Activated CD4-positive, alpha-beta T cell treated with anti-CD3 and anti-CD28 coated beads for 36 hours (primary cell): ENCODE results near the gene PRSS2. TPM values are rescaled to one million over a fixed set of nuclear protein-coding genes. Genes with fewer than 3 reads are reported as not detected.
"Not testable (repeated sequence)": the region's sequence is repeated elsewhere in the genome, so short reads cannot be mapped to it uniquely, and the experiment has no call there.

Source experiments
- ATAC-seq: fragments of 200-7000 bp; cut with Tn5 transposase; one replicate; pipeline ENCODE4 v1.10.0; 2021; ENCODE audit warnings: mild to moderate bottlenecking, moderate library complexity
- CTCF ChIA-PET: fragments of 350-600 bp; sonication (Branson Sonifier 250); formaldehyde crosslinking; loops from one replicate; lab custom pipeline; 2021; ENCODE audit warnings: antibody characterized with exemption; lab: Charles Lee
- POLR2A ChIA-PET: fragments of 350-600 bp; sonication (Branson Sonifier 250); formaldehyde crosslinking; loops from one replicate; lab custom pipeline; 2021; ENCODE audit warnings: antibody characterized with exemption, inconsistent platforms; lab: Charles Lee
- DNase-seq: peaks from one replicate; pipeline ENCODE4 v3.0.0-alpha.2; 2020
- H3K27ac Mint-ChIP-seq: one replicate; pipeline ENCODE4 v1.8.0; 2021; ENCODE audit warnings: mixed read lengths
- H3K27me3 Mint-ChIP-seq: one replicate; pipeline ENCODE4 v1.8.0; 2021; ENCODE audit warnings: mixed read lengths
- H3K36me3 Mint-ChIP-seq: one replicate; pipeline ENCODE4 v1.8.0; 2021; ENCODE audit warnings: low read depth, mixed read lengths
- H3K4me1 Mint-ChIP-seq: one replicate; pipeline ENCODE4 v1.8.0; 2021; ENCODE audit warnings: mixed read lengths
- H3K4me3 Mint-ChIP-seq: one replicate; pipeline ENCODE4 v1.8.0; 2021; ENCODE audit warnings: mild to moderate bottlenecking, moderate library complexity, mixed read lengths
- H3K9me3 Mint-ChIP-seq: one replicate; pipeline ENCODE4 v1.8.0; 2021; ENCODE audit warnings: low read depth, mixed read lengths
- intact Hi-C, 2 experiments: fragments of 100-400 bp; cut with DNase I in 1 of 2; cut with micrococcal nuclease in 1 of 2; formaldehyde crosslinking; loops; one replicate each; pipeline versions ENCODE4 v1.14.2 to v1.15.1; 2022 to 2024; cut with DNase I, micrococcal nuclease
- total RNA-seq, 2 experiments: library from RNA; stranded (reverse); gene quantifications; one replicate each; pipeline ENCODE4 v1.2.3, GENCODE V29; 2021

Gene PRSS2
- total RNA-seq: not detected

DNA sequence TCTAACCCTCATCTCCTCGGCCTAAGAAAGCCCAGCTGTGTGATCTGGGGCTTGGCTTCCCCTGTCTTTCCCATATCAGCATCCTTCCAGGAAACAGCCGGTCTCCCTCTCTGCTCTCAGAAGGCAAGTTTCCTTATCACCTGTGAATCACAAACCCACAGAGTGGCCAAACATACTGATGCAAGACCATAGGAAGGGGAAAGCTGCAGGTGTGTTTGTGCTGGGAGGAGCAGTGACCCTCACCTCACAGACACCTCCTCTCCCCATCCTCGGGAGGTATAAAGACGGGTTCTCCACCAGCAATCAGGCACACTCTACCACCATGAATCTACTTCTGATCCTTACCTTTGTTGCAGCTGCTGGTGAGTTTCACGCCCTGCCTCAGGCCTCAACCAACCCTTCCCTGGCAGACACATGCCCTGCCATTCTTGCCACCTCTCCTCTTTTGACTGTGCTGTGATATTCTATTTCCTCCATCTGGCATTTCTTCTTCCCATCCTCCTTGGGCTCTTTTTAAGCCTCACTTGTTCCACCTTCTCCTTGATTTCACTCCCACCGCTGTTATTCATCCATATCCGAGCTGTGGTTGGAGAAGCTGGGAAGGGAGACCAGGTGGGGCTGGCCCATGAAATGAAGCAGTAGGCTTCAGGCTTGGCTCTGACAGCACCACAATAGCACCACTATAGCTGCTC, at the start of gene PRSS2:
Gene PRSS2 (plus strand): TSS at position 310 of the 692 bp plus-strand sequence. CDS start 13 bp downstream, at position 323.
- ChIA-PET CTCF (no interaction called here), POLR2A (no interaction called here)
- peaks cover 7% of the 10 kb centered on the region for H3K4me1 Mint-ChIP-seq
- H3K9me3 Mint-ChIP-seq: no peaks in the 10 kb centered on the region
- ATAC-seq: peak; percentile 74
- intact Hi-C loops: no loop called here
- H3K4me3 Mint-ChIP-seq: no peak within 1 kb of the TSS
- peaks cover 2% of the 10 kb centered on the region for H3K36me3 Mint-ChIP-seq
- H3K27me3 Mint-ChIP-seq: no peaks in the 10 kb centered on the region
- no peak for DNase-seq
- no peak within 1 kb of the TSS for H3K27ac Mint-ChIP-seq

DNA sequence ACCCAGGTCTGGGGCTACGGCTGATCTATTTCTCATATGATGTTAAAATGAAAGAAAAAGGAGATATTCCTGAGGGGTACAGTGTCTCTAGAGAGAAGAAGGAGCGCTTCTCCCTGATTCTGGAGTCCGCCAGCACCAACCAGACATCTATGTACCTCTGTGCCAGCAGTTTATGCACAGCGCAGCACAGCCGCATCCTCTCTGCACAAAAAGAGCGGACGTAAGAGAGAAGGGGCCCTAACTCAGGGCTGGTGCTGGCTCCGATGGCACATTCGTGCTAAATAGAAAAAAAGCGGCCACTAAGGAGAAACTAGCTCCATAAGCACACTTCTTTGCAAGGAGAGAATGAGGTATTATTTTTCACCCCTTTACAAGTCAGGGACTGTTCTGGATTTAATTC, 49.8 kb upstream of the PRSS2 start:
- intact Hi-C loops: no loop called here
- H3K4me3 Mint-ChIP-seq: peak overlapping the region; percentile 72

DNA sequence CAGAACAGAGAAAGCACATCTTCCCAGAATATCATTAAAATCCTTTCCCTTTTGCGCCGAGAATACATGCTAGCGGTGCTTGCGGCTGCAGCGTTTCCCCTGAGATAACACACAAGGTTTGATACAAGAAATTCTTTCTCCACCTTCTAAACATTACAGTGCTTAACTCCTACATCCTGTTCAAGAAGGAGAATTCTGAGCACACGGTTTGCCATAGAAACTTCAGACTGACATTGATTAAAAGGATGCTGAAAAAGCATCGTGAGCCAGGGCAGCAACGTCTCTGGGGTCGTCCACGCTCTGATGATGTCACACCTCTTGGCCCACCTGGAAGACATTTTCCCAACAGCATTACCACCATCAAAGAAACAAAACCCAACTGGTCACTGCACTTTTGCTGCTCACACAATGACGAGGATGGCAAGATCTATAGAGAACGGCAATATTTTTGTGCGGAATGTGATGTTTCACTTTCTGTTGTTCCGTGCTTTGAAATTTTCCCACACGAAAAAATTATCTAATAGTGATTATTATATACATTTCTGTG, 48.4 kb upstream of the PRSS2 start:
- POLR2A ChIA-PET: no interaction called here

More for the DNA sequence above, 49.8 kb upstream of the PRSS2 start:
- Mint-ChIP-seq H3K27ac (peak overlapping the region; percentile 47), H3K36me3 (no peaks in the 10 kb centered on the region), H3K9me3 (no peaks in the 10 kb centered on the region), H3K4me1 (peaks cover 21% of the 10 kb centered on the region), H3K27me3 (no peaks in the 10 kb centered on the region)
- no peak for ATAC-seq
- POLR2A ChIA-PET: no interaction called here
- DNase-seq: no peak
- CTCF ChIA-PET: interaction anchor here (0.6 kb wide), 1 partner anchor 90 kb away, joined by 3 read pairs; no protein-coding TSS in a partner anchor

DNA sequence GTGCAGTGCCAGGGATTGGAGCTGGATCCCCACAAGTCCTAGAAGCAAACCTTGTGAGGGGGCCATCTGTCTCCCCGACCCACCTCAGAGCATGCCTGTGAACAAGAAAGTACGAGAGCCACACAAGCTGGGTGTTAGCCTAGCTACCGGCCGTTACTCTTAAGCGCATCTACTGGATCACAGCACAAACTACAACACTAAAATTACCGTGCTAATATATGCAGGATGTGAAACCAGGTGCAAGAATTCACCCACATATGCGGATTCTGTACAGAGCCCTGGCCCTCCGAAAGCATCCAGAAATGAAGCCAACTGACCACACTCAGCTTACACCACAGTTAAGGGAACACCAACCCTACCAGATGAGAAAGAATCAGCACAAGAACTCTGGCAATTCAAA, 37.5 kb upstream of the PRSS2 start:
- no peaks in the 10 kb centered on the region for H3K4me1 Mint-ChIP-seq

More for the DNA sequence above, 48.4 kb upstream of the PRSS2 start:
- Mint-ChIP-seq H3K9me3 (no peaks in the 10 kb centered on the region), H3K36me3 (no peaks in the 10 kb centered on the region), H3K27me3 (no peaks in the 10 kb centered on the region), H3K4me3 (peak overlapping the region; percentile 72), H3K27ac (peak overlapping the region; percentile 40), H3K4me1 (peaks cover 11% of the 10 kb centered on the region)
- intact Hi-C loops: no loop called here
- DNase-seq (no peak), ATAC-seq (no peak)
- CTCF ChIA-PET: no interaction called here

DNA sequence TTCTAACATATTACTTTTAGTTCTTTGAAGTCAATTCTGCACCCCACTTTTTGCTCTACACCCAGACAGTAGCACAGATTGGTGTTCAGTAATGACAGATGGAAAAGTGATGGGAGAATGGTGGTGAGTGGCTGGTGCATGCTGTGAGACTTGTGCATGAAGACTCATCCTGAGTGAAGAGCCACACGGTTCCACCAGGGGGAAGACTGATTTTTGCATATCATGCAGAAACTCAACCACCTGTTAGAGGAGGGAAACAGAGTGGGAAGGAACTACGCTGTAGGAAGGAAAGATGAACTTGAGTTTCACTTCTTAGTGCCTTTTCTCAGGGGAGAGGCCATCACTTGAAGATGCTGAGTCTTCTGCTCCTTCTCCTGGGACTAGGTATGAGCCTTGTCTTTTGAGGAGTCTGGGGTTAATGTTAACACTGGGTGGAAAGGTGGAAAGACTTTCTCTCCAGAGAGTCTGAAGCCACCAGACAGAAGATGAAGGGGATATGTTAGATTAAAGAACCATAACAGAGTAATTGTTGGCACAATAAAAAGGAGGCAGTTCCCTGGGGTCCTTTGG, 30.8 kb upstream of the PRSS2 start:
- DNase-seq (peak; percentile 12), ATAC-seq (peak; percentile 30)
- H3K27ac Mint-ChIP-seq: no peak overlapping the region
- POLR2A ChIA-PET: no interaction called here
- H3K27me3 Mint-ChIP-seq: no peaks in the 10 kb centered on the region
- H3K4me3 Mint-ChIP-seq: no peak overlapping the region
- peaks cover 11% of the 10 kb centered on the region for H3K4me1 Mint-ChIP-seq
- intact Hi-C loops: no loop called here
- no peaks in the 10 kb centered on the region for H3K9me3 Mint-ChIP-seq
- CTCF ChIA-PET: interaction anchor here (1.4 kb wide), 1 partner anchor 43 kb away, joined by 3 read pairs; no protein-coding TSS in a partner anchor
- H3K36me3 Mint-ChIP-seq: no peaks in the 10 kb centered on the region

More for the DNA sequence above, 37.5 kb upstream of the PRSS2 start:
- ChIA-PET POLR2A (no interaction called here), CTCF (interaction anchor here (1.0 kb wide), 1 partner anchor 19 kb away, joined by 3 read pairs; no protein-coding TSS in a partner anchor)
- no peak for DNase-seq
- intact Hi-C loops: no loop called here
- no peak for ATAC-seq
- Mint-ChIP-seq H3K27me3 (no peaks in the 10 kb centered on the region), H3K9me3 (no peaks in the 10 kb centered on the region), H3K27ac (no peak overlapping the region), H3K36me3 (no peaks in the 10 kb centered on the region), H3K4me3 (no peak overlapping the region)

DNA sequence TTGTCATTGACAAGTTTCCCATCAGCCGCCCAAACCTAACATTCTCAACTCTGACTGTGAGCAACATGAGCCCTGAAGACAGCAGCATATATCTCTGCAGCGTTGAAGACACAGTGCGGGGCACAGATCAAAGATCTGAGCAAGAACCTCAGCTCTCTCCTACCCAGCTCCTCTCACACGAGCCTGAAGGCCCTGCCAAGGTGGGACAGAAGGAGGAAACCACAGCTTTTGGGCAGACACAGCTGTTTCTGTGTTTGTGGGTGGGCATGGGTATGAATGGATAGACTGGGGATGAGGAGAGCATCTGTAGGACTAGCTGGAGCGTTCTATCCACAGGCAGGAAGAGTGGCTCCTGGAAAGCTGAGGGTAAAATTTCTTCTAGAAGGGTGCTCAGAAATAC, 30.0 kb upstream of the PRSS2 start:
- H3K36me3 Mint-ChIP-seq: no peaks in the 10 kb centered on the region
- ChIA-PET POLR2A (no interaction called here), CTCF (no interaction called here)
- H3K4me3 Mint-ChIP-seq: no peak overlapping the region
- H3K4me1 Mint-ChIP-seq: peaks cover 11% of the 10 kb centered on the region
- intact Hi-C loops: no loop called here
- H3K9me3 Mint-ChIP-seq: no peaks in the 10 kb centered on the region
- no peak for ATAC-seq
- no peak for DNase-seq
- no peaks in the 10 kb centered on the region for H3K27me3 Mint-ChIP-seq
- no peak overlapping the region for H3K27ac Mint-ChIP-seq

DNA sequence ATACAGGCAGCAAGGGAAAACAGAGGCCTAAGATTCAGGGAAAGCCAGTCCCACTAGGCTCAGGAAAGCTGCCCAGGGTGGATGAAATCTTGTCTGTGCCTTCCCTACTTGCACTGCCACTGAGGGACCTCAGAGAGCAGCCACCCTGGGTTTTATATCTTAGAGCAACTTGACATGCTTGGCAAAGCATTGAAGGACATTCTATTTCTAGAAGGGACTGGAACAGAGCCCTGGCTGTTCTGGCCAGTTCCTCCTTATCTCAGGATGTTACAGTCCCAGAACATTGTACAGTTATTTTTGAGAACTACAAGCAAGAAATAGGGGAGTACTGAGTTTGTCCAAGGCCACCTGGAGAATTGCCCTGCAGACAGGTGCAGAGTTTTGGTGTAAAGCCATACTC, 28.8 kb upstream of the PRSS2 start:
- H3K36me3 Mint-ChIP-seq, ATAC-seq, H3K9me3 Mint-ChIP-seq, POLR2A ChIA-PET, H3K27me3 Mint-ChIP-seq, H3K4me3 Mint-ChIP-seq, DNase-seq, H3K27ac Mint-ChIP-seq, CTCF ChIA-PET, intact Hi-C loops: not testable (repeated sequence)
- H3K4me1 Mint-ChIP-seq: peaks cover 11% of the 10 kb centered on the region

DNA sequence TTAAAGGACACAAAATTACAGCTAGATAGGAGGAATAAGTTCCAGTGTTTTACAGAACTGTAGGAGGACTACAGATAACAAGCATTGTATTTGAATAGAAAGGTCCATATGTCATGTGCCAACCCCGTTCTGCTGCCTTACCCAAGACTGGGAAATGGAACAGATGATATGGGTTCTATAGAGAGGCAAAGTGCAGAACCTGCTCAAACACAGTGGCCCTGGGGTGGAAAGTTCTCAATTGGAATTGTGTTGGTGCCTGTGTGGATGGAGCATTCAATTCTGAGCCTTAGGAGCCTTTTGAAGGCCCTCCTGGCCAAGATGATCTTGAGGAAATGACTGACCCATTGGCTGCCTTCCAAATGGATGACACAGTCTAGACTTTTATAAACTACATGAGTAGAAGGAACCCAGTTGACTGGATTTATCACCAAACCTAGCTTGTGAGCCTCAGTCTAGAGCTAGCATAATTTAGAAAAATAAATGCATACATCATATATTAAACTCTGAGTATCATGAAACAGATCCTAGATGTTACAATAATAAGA, 25.6 kb upstream of the PRSS2 start:
- no peak for ATAC-seq
- intact Hi-C loops: no loop called here
- H3K4me3 Mint-ChIP-seq: no peak overlapping the region
- H3K4me1 Mint-ChIP-seq: peaks cover 3% of the 10 kb centered on the region
- no peaks in the 10 kb centered on the region for H3K36me3 Mint-ChIP-seq
- ChIA-PET CTCF (no interaction called here), POLR2A (no interaction called here)
- no peaks in the 10 kb centered on the region for H3K9me3 Mint-ChIP-seq
- H3K27me3 Mint-ChIP-seq: no peaks in the 10 kb centered on the region
- no peak for DNase-seq
- H3K27ac Mint-ChIP-seq: no peak overlapping the region

DNA sequence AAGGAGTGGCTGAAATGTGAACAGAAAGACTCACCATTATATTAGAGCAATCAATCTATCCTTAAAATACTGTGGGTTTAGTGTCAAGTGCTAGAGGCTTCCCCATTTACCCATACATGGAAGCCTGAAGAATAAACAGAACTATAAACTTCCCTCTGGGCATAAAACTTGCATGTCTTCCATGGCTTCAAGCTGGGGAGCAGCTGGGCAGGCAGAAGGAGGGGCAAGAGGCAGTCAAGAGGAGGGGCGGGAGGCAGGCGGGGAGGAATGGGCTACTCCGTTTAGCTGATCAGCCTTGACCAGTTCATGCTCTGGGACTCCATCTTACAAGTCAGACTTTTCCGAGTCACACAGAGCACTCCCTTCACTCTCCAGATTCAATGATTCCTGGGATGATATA, 25.0 kb upstream of the PRSS2 start:
- intact Hi-C loops: no loop called here
- POLR2A ChIA-PET: no interaction called here
- CTCF ChIA-PET: no interaction called here
- DNase-seq (no peak), ATAC-seq (no peak)
- H3K4me1 Mint-ChIP-seq: peaks cover under 1% of the 10 kb centered on the region
- no peaks in the 10 kb centered on the region for H3K9me3 Mint-ChIP-seq
- no peaks in the 10 kb centered on the region for H3K36me3 Mint-ChIP-seq
- H3K4me3 Mint-ChIP-seq: no peak overlapping the region
- H3K27me3 Mint-ChIP-seq: no peaks in the 10 kb centered on the region
- no peak overlapping the region for H3K27ac Mint-ChIP-seq

DNA sequence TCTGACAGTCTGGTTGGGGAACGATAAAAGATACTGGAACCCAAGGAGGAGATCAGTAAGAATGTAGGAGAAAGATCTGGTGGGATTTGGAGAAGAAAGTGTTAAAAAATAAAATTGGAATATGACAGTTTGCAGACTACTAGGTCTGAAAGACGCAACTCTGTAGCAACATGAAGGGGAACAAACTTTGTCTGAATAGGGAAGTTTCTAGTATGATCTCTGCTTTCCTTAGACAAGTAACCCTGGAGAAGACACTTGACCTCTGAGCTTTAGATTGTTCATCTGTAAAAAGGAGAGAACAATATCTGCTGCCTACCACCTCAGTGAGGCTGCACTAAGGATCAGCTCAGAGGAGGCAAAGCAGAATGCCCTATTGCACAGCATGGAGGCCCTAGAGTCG, 24.5 kb upstream of the PRSS2 start:
- H3K27ac Mint-ChIP-seq: no peak overlapping the region
- intact Hi-C loops: no loop called here
- DNase-seq (no peak), ATAC-seq (no peak)
- no peak overlapping the region for H3K4me3 Mint-ChIP-seq
- no peaks in the 10 kb centered on the region for H3K9me3 Mint-ChIP-seq
- no peaks in the 10 kb centered on the region for H3K36me3 Mint-ChIP-seq
- ChIA-PET CTCF (no interaction called here), POLR2A (no interaction called here)
- H3K27me3 Mint-ChIP-seq: no peaks in the 10 kb centered on the region
- H3K4me1 Mint-ChIP-seq: no peaks in the 10 kb centered on the region

DNA sequence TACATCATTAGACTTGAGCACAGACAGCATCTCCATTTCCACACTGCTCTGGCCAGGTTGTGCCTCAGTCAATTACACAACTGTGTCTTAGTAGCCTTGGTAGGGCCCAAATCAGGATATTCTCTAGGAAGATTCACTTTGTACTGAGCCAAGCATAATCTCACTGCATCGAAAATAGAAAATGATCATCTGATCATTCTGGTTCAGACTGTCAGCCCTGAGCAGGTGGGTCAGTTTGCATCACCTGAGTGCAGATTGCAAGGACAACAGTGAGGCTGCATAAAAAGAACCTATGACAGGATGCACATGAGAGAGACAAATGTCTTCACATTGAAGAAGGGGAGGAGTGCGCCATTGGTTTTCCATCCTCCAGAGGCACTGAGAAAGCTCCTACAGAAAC, 22.4 kb upstream of the PRSS2 start:
- POLR2A ChIA-PET, ATAC-seq, CTCF ChIA-PET, H3K27ac Mint-ChIP-seq, H3K4me3 Mint-ChIP-seq, DNase-seq, H3K27me3 Mint-ChIP-seq, intact Hi-C loops, H3K9me3 Mint-ChIP-seq, H3K4me1 Mint-ChIP-seq, H3K36me3 Mint-ChIP-seq: not testable (repeated sequence)
